HEK293T (cell line): ENCODE data around the gene ACLY.

ENCODE experiments used
- FOXK2 ChIP-seq: fragments of 450-650 bp; IDR thresholded peaks from 2 replicates; pipeline ENCODE4 v1.6.1; 2016; ENCODE audit warnings: mild to moderate bottlenecking
- SP1 ChIP-seq: fragments of 450-650 bp; IDR thresholded peaks from 2 replicates; pipeline ENCODE4 v1.6.1; 2017
- TARDBP ChIP-seq: fragments of 450-650 bp; IDR thresholded peaks from 2 replicates; pipeline ENCODE4 v1.6.1; 2016
- TF ChIP-seq, protein P1 (sequence below): fragments of 450-650 bp; IDR thresholded peaks from 2 replicates; pipeline ENCODE4 v1.6.1; 2016

DNA sequence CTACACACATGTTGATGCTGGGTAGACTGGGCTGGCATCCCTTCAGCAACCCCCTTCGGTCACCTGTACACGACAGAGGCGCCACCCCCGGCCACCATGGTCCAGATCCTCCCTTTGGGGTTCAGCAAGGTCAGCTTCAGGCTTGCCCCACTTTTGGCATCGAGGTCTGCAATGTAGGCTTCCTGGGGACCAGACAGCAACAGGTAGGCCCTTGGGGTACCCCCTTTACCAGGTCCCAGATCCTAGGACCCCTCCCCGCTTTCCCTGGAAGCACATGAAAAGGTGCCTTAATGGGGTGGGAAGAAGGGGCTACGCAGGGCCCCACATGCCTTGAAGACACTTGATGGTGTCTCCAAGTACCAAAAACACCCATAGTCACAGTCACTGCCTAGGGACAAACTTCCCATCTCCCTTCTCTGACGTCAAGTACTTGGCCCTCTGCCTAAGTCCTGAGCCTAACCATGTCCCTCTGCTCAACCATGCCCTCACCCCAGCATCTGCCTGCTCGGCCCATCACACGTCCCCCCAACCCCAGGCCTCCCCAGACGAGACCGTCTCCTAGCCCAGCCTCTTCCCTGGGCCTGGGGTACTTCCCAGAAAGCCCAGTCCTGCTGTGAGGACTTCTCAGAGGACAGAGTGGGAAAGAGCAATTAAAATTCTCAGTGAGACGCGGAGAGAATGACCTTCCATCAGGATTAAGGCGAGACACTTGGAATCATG lies 12.1 kb downstream of the ACLY start:
- TF ChIP-seq FOXK2: no peak
- TF ChIP-seq, protein P1, sequence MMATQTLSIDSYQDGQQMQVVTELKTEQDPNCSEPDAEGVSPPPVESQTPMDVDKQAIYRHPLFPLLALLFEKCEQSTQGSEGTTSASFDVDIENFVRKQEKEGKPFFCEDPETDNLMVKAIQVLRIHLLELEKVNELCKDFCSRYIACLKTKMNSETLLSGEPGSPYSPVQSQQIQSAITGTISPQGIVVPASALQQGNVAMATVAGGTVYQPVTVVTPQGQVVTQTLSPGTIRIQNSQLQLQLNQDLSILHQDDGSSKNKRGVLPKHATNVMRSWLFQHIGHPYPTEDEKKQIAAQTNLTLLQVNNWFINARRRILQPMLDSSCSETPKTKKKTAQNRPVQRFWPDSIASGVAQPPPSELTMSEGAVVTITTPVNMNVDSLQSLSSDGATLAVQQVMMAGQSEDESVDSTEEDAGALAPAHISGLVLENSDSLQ: no peak
- TF ChIP-seq SP1: no peak
- no peak for TF ChIP-seq TARDBP
